Esophagus muscularis mucosa (tissue), 4 donors: Measurements from ENCODE around the gene SALL3. TPM values are rescaled to one million over a fixed set of nuclear protein-coding genes. Genes with fewer than 3 reads are reported as not detected.

Source experiments
- DNase-seq: peaks from one replicate; pipeline ENCODE4 v3.0.0-alpha.2; 2017; ENCODE audit errors: extremely low spot score
- H3K27ac ChIP-seq, 4 donors: fragments of 200-600 bp; sonication (generic); replicated peaks in 1 of 4; 1 replicate in 3 of 4; 2 replicates in 1 of 4; pipeline ENCODE4 v1.5.1; 2016 to 2019; ENCODE audit warnings: mild to moderate bottlenecking in 1 of 4
- H3K27me3 ChIP-seq, 4 donors: fragments of 200-600 bp; sonication (generic); one replicate each; pipeline versions ENCODE4 v1.5.1 to v1.6.0; 2016 to 2019
- H3K36me3 ChIP-seq, 4 donors: fragments of 200-600 bp; sonication (generic); one replicate each; pipeline ENCODE4 v1.5.1; 2016 to 2019
- H3K4me1 ChIP-seq, 4 donors: fragments of 200-600 bp; sonication (generic); one replicate each; pipeline ENCODE4 v1.5.1; 2016 to 2019
- H3K4me3 ChIP-seq, 4 donors: fragments of 200-600 bp; sonication (generic); 1 replicate in 2 of 4; 2 replicates in 2 of 4; pipeline ENCODE4 v1.5.1; 2016 to 2019; ENCODE audit warnings: mild to moderate bottlenecking in 4 of 4, moderate library complexity in 1 of 4
- H3K9me3 ChIP-seq, 4 donors: fragments of 200-600 bp; sonication (generic); 1 replicate in 3 of 4; 2 replicates in 1 of 4; pipeline ENCODE4 v1.5.1; 2016 to 2019
- CTCF ChIP-seq, 3 experiments: fragments of 200-600 bp in 2 of 3; fragments of 450-650 bp in 1 of 3; sonication (generic) in 2 of 3; IDR thresholded peaks; one replicate each; pipeline ENCODE4 v1.5.1; 2017 to 2019; ENCODE audit warnings: antibody characterized with exemption in 3 of 3, mild to moderate bottlenecking in 2 of 3, moderate library complexity in 1 of 3
- EP300 ChIP-seq: sonication (generic); formaldehyde crosslinking; IDR thresholded peaks from one replicate; pipeline ENCODE4 v1.6.1; 2017; ENCODE audit warnings: antibody characterized with exemption
- POLR2A ChIP-seq: fragments of 450-650 bp; IDR thresholded peaks from one replicate; pipeline ENCODE4 v1.6.1; 2017; ENCODE audit warnings: antibody characterized with exemption, moderate library complexity, mild to moderate bottlenecking, low read depth
- POLR2AphosphoS5 ChIP-seq, 2 donors: sonication (generic); formaldehyde crosslinking; IDR thresholded peaks; one replicate each; pipeline ENCODE4 v1.6.1; 2017; ENCODE audit warnings: antibody characterized with exemption in 2 of 2
- WGBS: methylation state at CpG from one replicate; pipeline ENCODE4 v1.1.5; 2018; 5-methylcytosine and 5-hydroxymethylcytosine counted together
- intact Hi-C: fragments of 100-400 bp; cut with DNase I; formaldehyde crosslinking; loops from one replicate; pipeline ENCODE4 v1.15.1; 2023
- total RNA-seq, 4 donors: library from RNA; depleted of rRNA; stranded (reverse); fragments of >200 nt; gene quantifications; one replicate each; pipeline versions ENCODE4 v1.1.0 to v1.2.1, GENCODE V29; 2016

Gene SALL3
- total RNA-seq, 4 donors from 2014 or later = not detected

- Histone ChIP-seq H3K4me3 (no peak overlapping the region), H3K9me3 (no peaks in the 10 kb centered on the region), H3K27me3 (peaks cover 0 to 96% (median 51%) of the 10 kb centered on the region in 4 donors), H3K36me3 (no peaks in the 10 kb centered on the region), H3K4me1 (peaks cover 21 to 52% (median 44%) of the 10 kb centered on the region in 4 donors), H3K27ac (no peak overlapping the region)
- DNase-seq = no peak
- no peak for TF ChIP-seq CTCF (IDR thresholded peaks at IDR 0.05)
- TF ChIP-seq POLR2AphosphoS5 (IDR thresholded peaks at IDR 0.05) = no peak
- TF ChIP-seq EP300 = no peak
- no peak for TF ChIP-seq POLR2A
- intact Hi-C loops = no loop called here
- 8% methylated on average over 47 of the region's 51 CpGs for WGBS
These were observed 2.6 kb upstream of the SALL3 start for GRCh38 chr18:78976765-78977636.

- no peak for DNase-seq
- peaks cover 0 to 96% (median 52%) of the 10 kb centered on the region in 4 donors for H3K27me3 ChIP-seq
- WGBS = 4% methylated on average over 34 of the region's 34 CpGs
- H3K27ac ChIP-seq = no peak overlapping the region
- H3K36me3 ChIP-seq = no peaks in the 10 kb centered on the region
- H3K9me3 ChIP-seq = no peaks in the 10 kb centered on the region
- intact Hi-C loops = no loop called here
- H3K4me1 ChIP-seq = peaks cover 21 to 51% (median 44%) of the 10 kb centered on the region in 4 donors
- no peak overlapping the region for H3K4me3 ChIP-seq
- TF ChIP-seq POLR2A (no peak), POLR2AphosphoS5 (IDR thresholded peaks at IDR 0.05) (no peak), CTCF (IDR thresholded peaks at IDR 0.05) (no peak)
These were observed 1.8 kb upstream of the SALL3 start for GRCh38 chr18:78977637-78978348.

- DNase-seq = no peak
- Histone ChIP-seq H3K36me3 (no peaks in the 10 kb centered on the region), H3K27ac (no peak overlapping the region), H3K4me3 (peak overlapping the region in 1 of 4 donors; percentile 20), H3K4me1 (peaks cover 16 to 44% (median 37%) of the 10 kb centered on the region in 4 donors), H3K9me3 (no peaks in the 10 kb centered on the region), H3K27me3 (peaks cover 0 to 96% (median 47%) of the 10 kb centered on the region in 4 donors)
- 1% methylated on average over 36 of the region's 80 CpGs for WGBS
- intact Hi-C loops = no loop called here
- TF ChIP-seq POLR2A (no peak), CTCF (IDR thresholded peaks at IDR 0.05) (no peak), EP300 (no peak), POLR2AphosphoS5 (IDR thresholded peaks at IDR 0.05) (no peak)
These were observed 1.1 kb upstream of the SALL3 start for GRCh38 chr18:78978349-78979055.

- no peaks in the 10 kb centered on the region for H3K9me3 ChIP-seq
- H3K4me3 ChIP-seq = peak overlapping the region in 3 of 4 donors; percentile 20 to 31 (median 20)
- H3K27me3 ChIP-seq = peaks cover 0 to 96% (median 45%) of the 10 kb centered on the region in 4 donors
- DNase-seq = no peak
- intact Hi-C loops = no loop called here
- 5% methylated on average over 4 of the region's 98 CpGs for WGBS
- TF ChIP-seq CTCF (IDR thresholded peaks at IDR 0.05) (no peak), EP300 (no peak), POLR2AphosphoS5 (IDR thresholded peaks at IDR 0.05) (no peak), POLR2A (no peak)
- H3K27ac ChIP-seq = no peak overlapping the region
- no peaks in the 10 kb centered on the region for H3K36me3 ChIP-seq
- peaks cover 10 to 37% (median 30%) of the 10 kb centered on the region in 4 donors for H3K4me1 ChIP-seq
These were observed 425 bp upstream of the SALL3 start for GRCh38 chr18:78979056-78979729.
